Astrocyte (in vitro differentiated cells and primary cell): ENCODE measurements around the gene ZNF154. TPM values are rescaled to one million over a fixed set of nuclear protein-coding genes. Genes with fewer than 3 reads are reported as not detected.

Experiments used
- DNase-seq: peaks from one replicate; pipeline ENCODE4 v3.0.0-alpha.2; 2010; ENCODE audit warnings: low read depth
- FAIRE-seq: peaks from 2 replicates; lab custom pipeline; 2011; peaks lifted over from hg19 to GRCh38; lab: Jason Lieb, UNC
- H2AFZ ChIP-seq: 2 replicates; pipeline ENCODE4 v1.6.0; 2012; ENCODE audit warnings: low read depth, low read length, inconsistent platforms
- H3K27ac ChIP-seq: 2 replicates; pipeline ENCODE4 v1.5.1; 2011; ENCODE audit warnings: low read depth, low read length, inconsistent platforms
- H3K27me3 ChIP-seq: 2 replicates; pipeline ENCODE4 v1.6.0; 2011; ENCODE audit warnings: low read length, inconsistent platforms; ENCODE audit not compliant: insufficient read depth
- H3K36me3 ChIP-seq: 2 replicates; pipeline ENCODE4 v1.5.1; 2011; ENCODE audit warnings: low read length, inconsistent platforms; ENCODE audit not compliant: insufficient read depth
- H3K4me1 ChIP-seq: 2 replicates; pipeline ENCODE4 v1.5.1; 2011; ENCODE audit warnings: low read length, inconsistent platforms; ENCODE audit not compliant: insufficient read depth
- H3K4me2 ChIP-seq: 2 replicates; pipeline ENCODE4 v1.6.0; 2012; ENCODE audit warnings: low read length, inconsistent platforms
- H3K4me3 ChIP-seq: 2 replicates; pipeline ENCODE4 v1.5.1; 2011; ENCODE audit warnings: low read depth, mild to moderate bottlenecking, low read length, inconsistent platforms; ENCODE audit not compliant: insufficient read depth
- H3K79me2 ChIP-seq: 2 replicates; pipeline ENCODE4 v1.6.0; 2012; ENCODE audit warnings: mild to moderate bottlenecking, low read length, inconsistent platforms; ENCODE audit not compliant: insufficient read depth
- H3K9ac ChIP-seq: 2 replicates; pipeline ENCODE4 v1.6.0; 2012; ENCODE audit warnings: mild to moderate bottlenecking, low read length, inconsistent platforms
- H3K9me3 ChIP-seq: 2 replicates; pipeline ENCODE4 v1.5.1; 2012; ENCODE audit warnings: low read depth, mild to moderate bottlenecking, low read length, inconsistent platforms; ENCODE audit not compliant: insufficient read depth
- H4K20me1 ChIP-seq: 2 replicates; pipeline ENCODE4 v1.6.0; 2012; ENCODE audit warnings: low read length, inconsistent platforms; ENCODE audit not compliant: insufficient read depth
- H3K27ac Mint-ChIP-seq: one replicate; pipeline ENCODE4 v1.8.0; 2021; ENCODE audit warnings: mild to moderate bottlenecking, mixed read lengths; ENCODE audit not compliant: unreplicated experiment
- H3K27me3 Mint-ChIP-seq: one replicate; pipeline ENCODE4 v1.8.0; 2021; ENCODE audit warnings: low read depth, mixed read lengths; ENCODE audit not compliant: unreplicated experiment
- H3K36me3 Mint-ChIP-seq: one replicate; pipeline ENCODE4 v1.8.0; 2021; ENCODE audit warnings: low read depth, mixed read lengths; ENCODE audit not compliant: unreplicated experiment
- H3K4me1 Mint-ChIP-seq: one replicate; pipeline ENCODE4 v1.8.0; 2021; ENCODE audit warnings: low read depth, mixed read lengths; ENCODE audit not compliant: unreplicated experiment
- H3K4me3 Mint-ChIP-seq: one replicate; pipeline ENCODE4 v1.8.0; 2021; ENCODE audit warnings: mild to moderate bottlenecking, moderate library complexity, mixed read lengths; ENCODE audit not compliant: unreplicated experiment
- H3K9me3 Mint-ChIP-seq: one replicate; pipeline ENCODE4 v1.8.0; 2021; ENCODE audit warnings: mild to moderate bottlenecking, mixed read lengths; ENCODE audit not compliant: unreplicated experiment
- CTCF ChIP-seq: IDR thresholded peaks from 2 replicates; pipeline ENCODE4 v1.5.1; 2011; ENCODE audit warnings: low read depth, mild to moderate bottlenecking, inconsistent platforms, low read length, moderate library complexity; ENCODE audit not compliant: insufficient read depth
- EZH2 ChIP-seq: IDR thresholded peaks from 2 replicates; pipeline ENCODE4 v1.6.1; 2012; ENCODE audit warnings: mild to moderate bottlenecking, low read length, inconsistent platforms; ENCODE audit not compliant: insufficient read depth
- total RNA-seq: library from RNA; stranded (reverse); gene quantifications from 2 replicates; pipeline ENCODE4 v1.2.1, GENCODE V29; 2021

Gene ZNF154
- total RNA-seq, 1 donor from 2014 or later, result 12.7 TPM

- Mint-ChIP-seq H3K4me1 (no peaks in the 10 kb centered on the region), H3K27ac (no peak overlapping the region), H3K9me3 (peaks cover 19% of the 10 kb centered on the region), H3K4me3 (no peak overlapping the region), H3K36me3 (peaks cover 59% of the 10 kb centered on the region), H3K27me3 (no peaks in the 10 kb centered on the region)
- TF ChIP-seq CTCF (no peak), EZH2 (no peak)
- no peak for FAIRE-seq
- H3K27me3 ChIP-seq, result no peaks in the 10 kb centered on the region
- H2AFZ ChIP-seq, result no peak overlapping the region
- no peak for DNase-seq
- H3K36me3 ChIP-seq, result peaks cover 30% of the 10 kb centered on the region
- H3K9me3 ChIP-seq, result peaks cover 42% of the 10 kb centered on the region
- peaks cover 3% of the 10 kb centered on the region for H3K79me2 ChIP-seq
- H3K4me2 ChIP-seq, result no peak overlapping the region
- no peaks in the 10 kb centered on the region for H4K20me1 ChIP-seq
- no peak overlapping the region for H3K9ac ChIP-seq
- no peaks in the 10 kb centered on the region for H3K4me1 ChIP-seq
- H3K27ac ChIP-seq, result no peak overlapping the region
- no peak overlapping the region for H3K4me3 ChIP-seq
Observed at GRCh38 chr19:57720878-57721277, 11.9 kb upstream of the ZNF154 start.

- Mint-ChIP-seq H3K4me1 (no peaks in the 10 kb centered on the region), H3K9me3 (peaks cover 19% of the 10 kb centered on the region), H3K36me3 (peaks cover 59% of the 10 kb centered on the region), H3K27me3 (no peaks in the 10 kb centered on the region), H3K4me3 (no peak overlapping the region), H3K27ac (no peak overlapping the region)
- H3K27me3 ChIP-seq, result no peaks in the 10 kb centered on the region
- no peak overlapping the region for H3K4me2 ChIP-seq
- H3K4me3 ChIP-seq, result no peak overlapping the region
- peaks cover 42% of the 10 kb centered on the region for H3K9me3 ChIP-seq
- no peaks in the 10 kb centered on the region for H4K20me1 ChIP-seq
- H3K36me3 ChIP-seq, result peaks cover 30% of the 10 kb centered on the region
- peaks cover 3% of the 10 kb centered on the region for H3K79me2 ChIP-seq
- no peak overlapping the region for H3K27ac ChIP-seq
- H3K4me1 ChIP-seq, result no peaks in the 10 kb centered on the region
- DNase-seq, result no peak
- H2AFZ ChIP-seq, result no peak overlapping the region
- FAIRE-seq, result no peak
- H3K9ac ChIP-seq, result no peak overlapping the region
- TF ChIP-seq EZH2 (no peak), CTCF (no peak)
Observed at GRCh38 chr19:57719901-57720519, 11.0 kb upstream of the ZNF154 start.

- no peak overlapping the region for H3K4me3 Mint-ChIP-seq
- Histone ChIP-seq H3K9ac (no peak overlapping the region), H3K4me3 (no peak overlapping the region), H3K27ac (no peak overlapping the region), H3K36me3 (peaks cover 30% of the 10 kb centered on the region), H3K9me3 (peaks cover 44% of the 10 kb centered on the region), H3K4me2 (no peak overlapping the region), H2AFZ (no peak overlapping the region), H3K79me2 (no peaks in the 10 kb centered on the region), H3K27me3 (no peaks in the 10 kb centered on the region), H3K4me1 (no peaks in the 10 kb centered on the region), H4K20me1 (no peaks in the 10 kb centered on the region)
- H3K4me1 Mint-ChIP-seq, result no peaks in the 10 kb centered on the region
- DNase-seq (no peak), FAIRE-seq (no peak)
- TF ChIP-seq CTCF, result no peak
- TF ChIP-seq EZH2, result no peak
- H3K9me3 Mint-ChIP-seq, result peaks cover 19% of the 10 kb centered on the region
- H3K36me3 Mint-ChIP-seq, result peaks cover 59% of the 10 kb centered on the region
- H3K27me3 Mint-ChIP-seq, result no peaks in the 10 kb centered on the region
- H3K27ac Mint-ChIP-seq, result no peak overlapping the region
Observed at GRCh38 chr19:57719424-57719823, 10.4 kb upstream of the ZNF154 start.
